ENCODE data around the gene MAP3K12. TPM values are rescaled to one million over a fixed set of nuclear protein-coding genes. Genes with fewer than 3 reads are reported as not detected.

The MAP3K12 gene, protein sequence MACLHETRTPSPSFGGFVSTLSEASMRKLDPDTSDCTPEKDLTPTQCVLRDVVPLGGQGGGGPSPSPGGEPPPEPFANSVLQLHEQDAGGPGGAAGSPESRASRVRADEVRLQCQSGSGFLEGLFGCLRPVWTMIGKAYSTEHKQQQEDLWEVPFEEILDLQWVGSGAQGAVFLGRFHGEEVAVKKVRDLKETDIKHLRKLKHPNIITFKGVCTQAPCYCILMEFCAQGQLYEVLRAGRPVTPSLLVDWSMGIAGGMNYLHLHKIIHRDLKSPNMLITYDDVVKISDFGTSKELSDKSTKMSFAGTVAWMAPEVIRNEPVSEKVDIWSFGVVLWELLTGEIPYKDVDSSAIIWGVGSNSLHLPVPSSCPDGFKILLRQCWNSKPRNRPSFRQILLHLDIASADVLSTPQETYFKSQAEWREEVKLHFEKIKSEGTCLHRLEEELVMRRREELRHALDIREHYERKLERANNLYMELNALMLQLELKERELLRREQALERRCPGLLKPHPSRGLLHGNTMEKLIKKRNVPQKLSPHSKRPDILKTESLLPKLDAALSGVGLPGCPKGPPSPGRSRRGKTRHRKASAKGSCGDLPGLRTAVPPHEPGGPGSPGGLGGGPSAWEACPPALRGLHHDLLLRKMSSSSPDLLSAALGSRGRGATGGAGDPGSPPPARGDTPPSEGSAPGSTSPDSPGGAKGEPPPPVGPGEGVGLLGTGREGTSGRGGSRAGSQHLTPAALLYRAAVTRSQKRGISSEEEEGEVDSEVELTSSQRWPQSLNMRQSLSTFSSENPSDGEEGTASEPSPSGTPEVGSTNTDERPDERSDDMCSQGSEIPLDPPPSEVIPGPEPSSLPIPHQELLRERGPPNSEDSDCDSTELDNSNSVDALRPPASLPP
- 9.9 to 14.1 TPM (median 12.4 TPM) in 5 replicates for total RNA-seq (2022; extraction: Qiagen RNA extraction)

DNA sequence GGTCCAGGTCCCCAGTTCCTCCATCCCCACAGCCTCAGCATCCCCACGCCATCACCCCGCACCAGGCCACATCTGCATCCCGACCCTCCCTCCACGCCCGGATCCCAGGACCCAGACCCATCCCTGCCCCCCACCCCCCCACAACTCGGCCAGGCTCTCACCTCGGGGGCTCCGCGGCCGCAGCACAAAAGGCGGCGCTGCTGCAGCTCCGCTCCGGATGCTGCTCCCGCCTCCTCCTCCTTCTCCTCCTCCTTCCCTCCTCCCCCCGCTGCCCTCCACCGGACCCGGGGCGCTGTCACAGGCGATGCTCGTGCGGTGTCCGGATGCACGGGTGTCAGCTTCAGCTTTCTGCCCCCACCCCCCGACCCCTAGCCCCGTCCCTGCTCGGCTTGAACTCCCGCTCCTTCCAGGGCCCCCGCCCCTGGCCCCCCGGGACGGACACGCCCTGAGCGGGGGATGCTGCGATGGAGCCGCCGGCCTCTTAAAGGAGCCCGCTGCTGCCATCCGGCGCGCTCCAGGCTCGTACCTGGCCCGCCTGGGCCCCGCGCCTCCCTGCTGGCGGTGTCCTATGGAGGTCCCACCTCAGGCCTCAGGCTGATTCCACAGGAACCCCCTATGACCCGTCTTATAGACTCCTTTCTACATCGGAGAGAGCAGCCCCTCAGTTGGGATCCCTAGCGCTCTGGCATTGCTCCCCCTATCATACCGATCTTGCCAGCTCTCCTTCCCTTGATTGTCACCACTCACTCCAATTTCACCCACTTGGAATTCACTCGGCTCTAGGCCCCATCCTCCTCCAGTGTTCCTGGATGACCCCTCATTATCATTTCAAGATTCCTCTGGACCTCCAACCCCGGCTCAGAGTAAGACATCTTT is at the start of gene MAP3K12:
Gene MAP3K12, minus strand, starts transcription at position 193 of the 876 bp plus-strand sequence. CDS start 12,067 bp downstream, outside the sequence.

DNA sequence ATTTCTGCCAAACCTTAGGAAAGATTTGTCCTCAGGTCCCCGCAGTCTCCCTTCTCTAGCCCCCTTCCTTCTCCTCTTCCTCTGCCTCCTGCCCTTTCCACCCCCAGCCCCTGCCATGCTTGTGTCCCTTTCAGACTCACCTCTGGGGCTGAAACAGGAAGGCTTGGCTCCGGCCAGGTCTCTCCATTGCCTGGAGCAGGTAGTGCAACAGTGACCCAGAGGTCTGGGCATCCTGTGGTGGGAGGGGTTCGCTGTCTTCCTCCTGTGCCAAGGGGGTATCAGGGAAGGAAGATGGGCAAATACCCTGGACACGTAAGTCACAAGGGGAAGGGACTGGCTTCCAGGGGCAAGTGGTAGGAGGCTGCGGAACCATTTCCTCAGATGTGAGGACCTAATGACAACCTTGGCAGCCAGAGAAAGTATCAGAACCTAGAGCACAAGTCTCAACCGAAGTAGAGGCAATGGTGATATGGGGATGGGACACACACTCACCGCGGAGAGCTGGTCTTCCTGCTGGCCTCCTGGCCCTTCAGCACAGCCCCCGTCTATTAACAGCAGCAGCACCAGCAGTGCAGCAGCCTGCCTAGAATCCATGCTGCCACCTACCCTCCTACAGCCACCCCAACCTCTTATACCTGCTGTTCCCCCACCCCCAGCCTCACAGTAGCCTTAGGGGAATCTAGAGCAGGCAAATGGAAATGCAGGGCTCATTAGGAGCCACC is 7.8 kb upstream of the MAP3K12 start, which contains the start of gene NPFF:
Gene NPFF, minus strand, starts transcription at position 604 of the 722 bp plus-strand sequence. Its CDS starts 10 bp downstream, at position 594.

DNA sequence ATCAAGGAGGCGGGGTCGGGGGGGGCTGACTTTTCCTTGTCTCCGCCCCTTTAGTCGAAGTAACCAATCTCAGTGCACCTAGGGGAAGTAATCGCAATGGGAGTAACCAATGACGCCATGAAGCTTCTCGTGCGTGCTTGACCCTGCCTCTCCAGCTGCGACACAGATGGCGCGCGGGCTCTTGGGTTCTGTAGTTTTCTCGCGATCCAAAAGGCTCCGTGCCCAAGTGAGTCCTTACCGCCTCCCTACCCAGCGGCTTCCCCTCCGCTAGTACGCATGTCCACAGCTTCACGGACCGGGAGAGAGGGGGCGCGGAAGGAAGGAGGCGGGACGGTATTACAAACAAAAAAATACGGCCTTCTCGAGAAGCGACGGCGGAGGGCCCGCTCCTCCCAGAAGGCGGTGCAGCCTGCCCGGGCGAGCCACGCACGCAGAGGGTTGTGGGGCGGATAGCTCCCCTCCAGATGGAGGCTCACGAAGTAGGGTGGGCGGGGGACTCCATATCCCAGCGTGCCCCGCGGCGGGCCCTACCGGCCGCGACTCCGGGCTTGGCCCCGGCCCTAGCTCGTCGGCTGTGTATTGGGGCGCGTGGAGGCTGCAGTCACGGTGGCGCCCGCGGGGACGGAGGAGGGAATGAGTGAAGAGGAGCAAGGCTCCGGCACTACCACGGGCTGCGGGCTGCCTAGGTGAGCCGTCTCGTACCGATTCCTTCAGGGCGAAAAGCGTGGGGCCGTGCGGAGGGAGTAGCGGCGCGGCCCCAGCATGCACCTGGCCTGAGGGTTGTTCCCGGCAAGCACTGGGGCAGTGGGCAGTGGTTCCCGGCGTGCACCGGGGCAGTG is 1.7 kb upstream of the MAP3K12 start, which contains the start of gene TARBP2:
Gene TARBP2, plus strand, starts transcription at position 508 of the 839 bp plus-strand sequence. Its CDS starts 126 bp downstream, at position 634.

DNA sequence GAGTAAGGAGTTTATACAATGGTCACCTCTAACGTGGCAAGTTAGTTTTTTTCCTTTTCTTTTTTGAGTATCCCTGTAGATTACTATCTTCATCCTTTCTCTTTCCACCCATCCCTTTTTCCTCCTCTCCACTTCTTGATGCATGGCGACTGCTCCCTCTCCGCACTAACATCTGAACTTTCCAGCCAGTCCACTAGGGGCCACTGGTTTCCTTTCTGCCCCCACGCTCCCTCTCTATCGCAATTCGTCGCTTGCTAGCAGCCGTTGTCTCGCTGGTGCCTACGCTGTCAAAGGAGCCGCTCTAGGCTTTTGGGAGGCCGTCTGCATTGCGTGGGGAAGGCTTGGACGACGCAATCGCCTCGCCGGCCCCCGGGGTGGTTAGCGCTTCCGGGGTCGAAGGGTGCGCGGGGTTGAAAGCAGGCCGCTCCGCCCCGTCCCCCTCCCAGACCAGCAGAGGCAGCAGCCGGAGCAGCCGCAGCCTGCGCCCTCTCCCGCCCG is 47.5 kb downstream of the MAP3K12 start, which contains the start of gene PCBP2:
Gene PCBP2, plus strand, starts transcription at position 442 of the 498 bp plus-strand sequence. CDS start 2,699 bp downstream, outside the sequence.

GRCh38 chr12:53441040-53441833 is 58.0 kb downstream of the MAP3K12 start, which contains the start of gene PRR13:
TSS of gene PRR13 (plus strand) at chr12:53441734. CDS start at chr12:53442715, 981 bp downstream.

Other genes starting within 250 kb of the MAP3K12 start
- gene ESPL1, start 231.2 kb downstream of the MAP3K12 start, total RNA-seq (2022; extraction: Qiagen RNA extraction): 17.1 to 22.0 TPM (median 18.8 TPM) in 5 replicates
- 476 to 525 TPM (median 487 TPM) in 5 replicates for gene PFDN5, start 203.9 kb downstream of the MAP3K12 start, total RNA-seq (2022; extraction: Qiagen RNA extraction)
- gene MYG1, start 199.8 kb downstream of the MAP3K12 start, total RNA-seq (2022; extraction: Qiagen RNA extraction): 67.3 to 96.7 TPM (median 92.1 TPM) in 5 replicates
- 74.0 to 81.7 TPM (median 77.0 TPM) in 5 replicates for gene AAAS, start 177.8 kb downstream of the MAP3K12 start, total RNA-seq (2022; extraction: Qiagen RNA extraction)
- gene SP7, start 163.1 kb downstream of the MAP3K12 start, total RNA-seq (2022; extraction: Qiagen RNA extraction): 0.06 TPM in 1 of 5 replicates, not detected in the others
- gene SP1, start 119.3 kb downstream of the MAP3K12 start, total RNA-seq (2022; extraction: Qiagen RNA extraction): 17.1 to 25.1 TPM (median 21.0 TPM) in 5 replicates
- gene AMHR2, start 75.6 kb downstream of the MAP3K12 start, total RNA-seq (2022; extraction: Qiagen RNA extraction): 0.56 to 1.1 TPM (median 0.88 TPM) in 5 replicates
- 252 to 332 TPM (median 319 TPM) in 5 replicates for gene PRR13, start 57.7 kb downstream of the MAP3K12 start, total RNA-seq (2022; extraction: Qiagen RNA extraction)
- 612 to 658 TPM (median 616 TPM) in 5 replicates for gene PCBP2, start 47.4 kb downstream of the MAP3K12 start, total RNA-seq (2022; extraction: Qiagen RNA extraction)
- 44.9 to 57.8 TPM (median 50.5 TPM) in 5 replicates for gene TARBP2, start 1.8 kb upstream of the MAP3K12 start, total RNA-seq (2022; extraction: Qiagen RNA extraction)
- not detected in 5 replicates for gene NPFF, start 8.0 kb upstream of the MAP3K12 start, total RNA-seq (2022; extraction: Qiagen RNA extraction)
- 18.8 to 19.8 TPM (median 19.4 TPM) in 5 replicates for gene ATF7, start 126.9 kb upstream of the MAP3K12 start, total RNA-seq (2022; extraction: Qiagen RNA extraction)
- 596 to 714 TPM (median 663 TPM) in 5 replicates for gene ATP5MC2, start 176.6 kb upstream of the MAP3K12 start, total RNA-seq (2022; extraction: Qiagen RNA extraction)
- gene CALCOCO1, start 228.0 kb upstream of the MAP3K12 start, total RNA-seq (2022; extraction: Qiagen RNA extraction): 16.7 to 23.1 TPM (median 19.2 TPM) in 5 replicates

All from A549 treated with Hydrocortisone at 1 μM for 4 hours (cell line).